ENCODE measurements around the gene KCNE4. TPM values are rescaled to one million over a fixed set of nuclear protein-coding genes. Genes with fewer than 3 reads are reported as not detected.

KCNE4 gene
- total RNA-seq, 1 donor from 2014 or later: 23.2 TPM

- no peaks in the 10 kb centered on the region for H3K9me3 Mint-ChIP-seq (ENCODE audit: low read depth)
- DNase-seq (ENCODE audit: low spot score): no peak
- H3K27me3 Mint-ChIP-seq (ENCODE audit: low read depth): no peaks in the 10 kb centered on the region
- no peaks in the 10 kb centered on the region for H3K36me3 Mint-ChIP-seq (ENCODE audit: low read depth)
- H3K4me1 Mint-ChIP-seq (ENCODE audit: low read depth): peaks cover 87% of the 10 kb centered on the region
- no peak overlapping the region for H3K4me3 Mint-ChIP-seq (ENCODE audit: unreplicated experiment)
- no peak for TF ChIP-seq CTCF (IDR thresholded peaks at IDR 0.05)
- peak overlapping the region; percentile 90 for H3K27ac Mint-ChIP-seq (ENCODE audit: unreplicated experiment)
These were observed 7.1 kb downstream of the KCNE4 start for GRCh38 chr2:223058952-223059716.

GRCh38 chr2:223060201-223060825 lies 8.3 kb downstream of the KCNE4 start:
- H3K27me3 Mint-ChIP-seq (ENCODE audit: low read depth): no peaks in the 10 kb centered on the region
- H3K4me3 Mint-ChIP-seq (ENCODE audit: unreplicated experiment): no peak overlapping the region

GRCh38 chr2:223062396-223062795 lies 10.4 kb downstream of the KCNE4 start:
- peaks cover 69% of the 10 kb centered on the region for H3K4me1 Mint-ChIP-seq (ENCODE audit: low read depth)
- peaks cover 5% of the 10 kb centered on the region for H3K9me3 Mint-ChIP-seq (ENCODE audit: low read depth)
- no peaks in the 10 kb centered on the region for H3K36me3 Mint-ChIP-seq (ENCODE audit: low read depth)
- TF ChIP-seq CTCF (IDR thresholded peaks at IDR 0.05): no peak
- DNase-seq (ENCODE audit: low spot score): no peak
- no peak overlapping the region for H3K4me3 Mint-ChIP-seq (ENCODE audit: unreplicated experiment)
- H3K27ac Mint-ChIP-seq (ENCODE audit: unreplicated experiment): peak overlapping the region; percentile 69
- H3K27me3 Mint-ChIP-seq (ENCODE audit: low read depth): no peaks in the 10 kb centered on the region

More at GRCh38 chr2:223060201-223060825, 8.3 kb downstream of the KCNE4 start:
- H3K9me3 Mint-ChIP-seq (ENCODE audit: low read depth): no peaks in the 10 kb centered on the region
- H3K4me1 Mint-ChIP-seq (ENCODE audit: low read depth): peaks cover 80% of the 10 kb centered on the region
- TF ChIP-seq CTCF (IDR thresholded peaks at IDR 0.05): no peak
- no peak for DNase-seq (ENCODE audit: low spot score)
- no peak overlapping the region for H3K27ac Mint-ChIP-seq (ENCODE audit: unreplicated experiment)
- H3K36me3 Mint-ChIP-seq (ENCODE audit: low read depth): no peaks in the 10 kb centered on the region

GRCh38 chr2:223065107-223065506 lies 13.1 kb downstream of the KCNE4 start:
- Mint-ChIP-seq H3K36me3 (ENCODE audit: low read depth) (peaks cover 2% of the 10 kb centered on the region), H3K9me3 (ENCODE audit: low read depth) (peaks cover 5% of the 10 kb centered on the region), H3K27ac (ENCODE audit: unreplicated experiment) (no peak overlapping the region), H3K4me3 (ENCODE audit: unreplicated experiment) (no peak overlapping the region), H3K4me1 (ENCODE audit: low read depth) (peaks cover 59% of the 10 kb centered on the region), H3K27me3 (ENCODE audit: low read depth) (no peaks in the 10 kb centered on the region)
- no peak for TF ChIP-seq CTCF (IDR thresholded peaks at IDR 0.05)
- DNase-seq (ENCODE audit: low spot score): no peak

GRCh38 chr2:223066721-223067120 lies 14.7 kb downstream of the KCNE4 start:
- H3K27me3 Mint-ChIP-seq (ENCODE audit: low read depth): no peaks in the 10 kb centered on the region
- H3K27ac Mint-ChIP-seq (ENCODE audit: unreplicated experiment): no peak overlapping the region
- no peak for DNase-seq (ENCODE audit: low spot score)
- no peak for TF ChIP-seq CTCF (IDR thresholded peaks at IDR 0.05)
- H3K9me3 Mint-ChIP-seq (ENCODE audit: low read depth): peaks cover 5% of the 10 kb centered on the region
- peaks cover 46% of the 10 kb centered on the region for H3K4me1 Mint-ChIP-seq (ENCODE audit: low read depth)
- no peak overlapping the region for H3K4me3 Mint-ChIP-seq (ENCODE audit: unreplicated experiment)
- peaks cover 2% of the 10 kb centered on the region for H3K36me3 Mint-ChIP-seq (ENCODE audit: low read depth)
